ENCODE results near the gene COPS4.

COPS4 gene

GRCh38 chr4:83040269-83040668, 5.3 kb downstream of the COPS4 start:
- TF ChIP-seq TAF1 (IDR thresholded peaks at IDR 0.05; ENCODE audit: borderline replicate concordance, insufficient read depth, low read length): no peak
- no peak for TF ChIP-seq SIN3A (IDR thresholded peaks at IDR 0.05; ENCODE audit: borderline replicate concordance, insufficient read depth, low read length)
- TF ChIP-seq FOXP2 (optimal IDR thresholded peaks at IDR 0.05; ENCODE audit: borderline replicate concordance, extremely low read depth, extremely low read length, insufficient read depth): no peak
- no peak for TF ChIP-seq REST (IDR thresholded peaks at IDR 0.05; ENCODE audit: insufficient read depth in 1 of 2, low read depth in 2 of 2, low read length in 2 of 2)
- no peak for TF ChIP-seq POLR2AphosphoS5 (IDR thresholded peaks at IDR 0.05; ENCODE audit: low read depth, low read length)

DNA sequence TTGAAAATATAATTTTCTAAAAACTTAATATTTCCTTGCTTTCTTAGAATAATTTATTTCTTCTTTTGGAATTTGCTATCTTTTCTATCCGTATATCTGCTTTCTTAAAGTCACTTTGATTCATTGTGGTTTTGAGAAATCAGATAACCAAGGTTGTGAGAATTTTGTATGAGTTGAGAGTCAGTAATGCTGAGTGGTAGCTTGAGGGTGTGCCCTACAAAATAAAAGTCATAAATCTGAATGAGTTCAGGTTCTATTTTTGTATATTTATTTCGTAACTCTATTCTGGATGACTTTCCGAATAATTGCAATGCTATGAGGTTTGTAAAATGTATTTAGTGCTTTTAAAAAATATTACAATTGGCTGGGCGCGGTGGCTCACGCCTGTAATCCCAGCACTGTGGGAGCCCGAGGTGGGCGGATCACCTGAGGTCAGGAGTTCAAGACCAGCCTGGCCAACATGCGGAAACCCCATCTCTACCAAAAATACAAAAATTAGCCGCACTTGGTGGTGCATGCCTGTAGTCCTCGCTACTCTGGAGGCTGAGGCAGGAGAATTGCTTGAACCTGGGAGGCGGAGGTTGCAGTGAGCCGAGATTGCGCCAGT, 8.9 kb downstream of the COPS4 start:
- TF ChIP-seq SIN3A (IDR thresholded peaks at IDR 0.05; ENCODE audit: borderline replicate concordance, insufficient read depth, low read length): no peak

- no peak for TF ChIP-seq REST (IDR thresholded peaks at IDR 0.05; ENCODE audit: insufficient read depth in 1 of 2, low read depth in 2 of 2, low read length in 2 of 2)
Measured at GRCh38 chr4:83046693-83047473, 11.9 kb downstream of the COPS4 start.

DNA sequence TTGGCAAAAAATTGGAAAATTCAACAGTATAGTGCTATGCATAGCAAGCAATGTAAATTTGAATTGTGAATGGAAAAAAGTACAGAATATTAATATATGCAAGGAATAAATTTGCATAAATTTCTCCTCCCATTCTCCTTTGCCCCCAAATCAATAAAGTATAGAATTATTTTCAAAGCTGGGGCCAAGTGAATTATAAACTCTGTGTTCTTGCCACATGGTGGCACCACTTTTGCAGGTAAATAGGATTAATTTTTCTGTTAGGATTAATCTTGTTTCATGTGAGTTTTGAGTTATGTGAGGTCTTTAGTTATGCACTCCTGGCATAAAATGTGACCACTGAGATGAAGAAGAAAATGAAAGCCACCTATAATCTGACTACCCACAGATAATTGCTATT, 19.9 kb downstream of the COPS4 start:
- TF ChIP-seq POLR2AphosphoS5 (IDR thresholded peaks at IDR 0.05; ENCODE audit: low read depth, low read length) (no peak), REST (IDR thresholded peaks at IDR 0.05; ENCODE audit: insufficient read depth in 1 of 2, low read depth in 2 of 2, low read length in 2 of 2) (no peak), FOXP2 (optimal IDR thresholded peaks at IDR 0.05; ENCODE audit: borderline replicate concordance, extremely low read depth, extremely low read length, insufficient read depth) (no peak), SIN3A (IDR thresholded peaks at IDR 0.05; ENCODE audit: borderline replicate concordance, insufficient read depth, low read length) (no peak), TAF1 (IDR thresholded peaks at IDR 0.05; ENCODE audit: borderline replicate concordance, insufficient read depth, low read length) (no peak)

- TF ChIP-seq REST (IDR thresholded peaks at IDR 0.05; ENCODE audit: insufficient read depth in 1 of 2, low read depth in 2 of 2, low read length in 2 of 2) (no peak), POLR2AphosphoS5 (IDR thresholded peaks at IDR 0.05; ENCODE audit: low read depth, low read length) (no peak), FOXP2 (optimal IDR thresholded peaks at IDR 0.05; ENCODE audit: borderline replicate concordance, extremely low read depth, extremely low read length, insufficient read depth) (no peak), TAF1 (IDR thresholded peaks at IDR 0.05; ENCODE audit: borderline replicate concordance, insufficient read depth, low read length) (no peak), SIN3A (IDR thresholded peaks at IDR 0.05; ENCODE audit: borderline replicate concordance, insufficient read depth, low read length) (no peak)
Measured at GRCh38 chr4:83062739-83063138, 27.8 kb downstream of the COPS4 start.
